ENCODE data around the gene UBE2K. TPM values are rescaled to one million over a fixed set of nuclear protein-coding genes. Genes with fewer than 3 reads are reported as not detected.

Gene UBE2K
- total and polyA plus RNA-seq, 2 of the 13 experiments (the other 11 are each of a cell fraction or from before 2014, with no cell fraction given) = 36.2 to 81.0 TPM

- TF ChIP-seq, protein P1, sequence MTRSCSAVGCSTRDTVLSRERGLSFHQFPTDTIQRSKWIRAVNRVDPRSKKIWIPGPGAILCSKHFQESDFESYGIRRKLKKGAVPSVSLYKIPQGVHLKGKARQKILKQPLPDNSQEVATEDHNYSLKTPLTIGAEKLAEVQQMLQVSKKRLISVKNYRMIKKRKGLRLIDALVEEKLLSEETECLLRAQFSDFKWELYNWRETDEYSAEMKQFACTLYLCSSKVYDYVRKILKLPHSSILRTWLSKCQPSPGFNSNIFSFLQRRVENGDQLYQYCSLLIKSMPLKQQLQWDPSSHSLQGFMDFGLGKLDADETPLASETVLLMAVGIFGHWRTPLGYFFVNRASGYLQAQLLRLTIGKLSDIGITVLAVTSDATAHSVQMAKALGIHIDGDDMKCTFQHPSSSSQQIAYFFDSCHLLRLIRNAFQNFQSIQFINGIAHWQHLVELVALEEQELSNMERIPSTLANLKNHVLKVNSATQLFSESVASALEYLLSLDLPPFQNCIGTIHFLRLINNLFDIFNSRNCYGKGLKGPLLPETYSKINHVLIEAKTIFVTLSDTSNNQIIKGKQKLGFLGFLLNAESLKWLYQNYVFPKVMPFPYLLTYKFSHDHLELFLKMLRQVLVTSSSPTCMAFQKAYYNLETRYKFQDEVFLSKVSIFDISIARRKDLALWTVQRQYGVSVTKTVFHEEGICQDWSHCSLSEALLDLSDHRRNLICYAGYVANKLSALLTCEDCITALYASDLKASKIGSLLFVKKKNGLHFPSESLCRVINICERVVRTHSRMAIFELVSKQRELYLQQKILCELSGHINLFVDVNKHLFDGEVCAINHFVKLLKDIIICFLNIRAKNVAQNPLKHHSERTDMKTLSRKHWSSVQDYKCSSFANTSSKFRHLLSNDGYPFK (CRISPR knock-in tag; IDR thresholded peaks at IDR 0.05; ENCODE audit: borderline replicate concordance) = no peak
- TF ChIP-seq ARID4A (CRISPR knock-in tag; IDR thresholded peaks at IDR 0.05; ENCODE audit: borderline replicate concordance) (no peak; the same call in 1 of the 2 replicates), NFIC (IDR thresholded peaks at IDR 0.05; ENCODE audit: low read length) (peak; percentile 61), ZFP1 (CRISPR knock-in tag; IDR thresholded peaks at IDR 0.05) (0 out of 2 replicates have a peak, but pooled peaks have one; percentile 44), MED13 (CRISPR knock-in tag; IDR thresholded peaks at IDR 0.05) (no peak), U2AF2 (IDR thresholded peaks at IDR 0.05; ENCODE audit: low read depth, low read length) (no peak), RORA (CRISPR knock-in tag; IDR thresholded peaks at IDR 0.05) (no peak), KMT2A (CRISPR knock-in tag; IDR thresholded peaks at IDR 0.05) (no peak), ARID5B (CRISPR knock-in tag; IDR thresholded peaks at IDR 0.05) (peak; percentile 79), KLF12 (CRISPR knock-in tag; IDR thresholded peaks at IDR 0.05; ENCODE audit: borderline replicate concordance) (no peak), ZBTB38 (CRISPR knock-in tag; IDR thresholded peaks at IDR 0.05) (no peak), NCOR1 (IDR thresholded peaks at IDR 0.05; ENCODE audit: borderline replicate concordance, low read length) (peak; percentile 82; the same call in 1 of the 2 replicates), ADNP (CRISPR knock-in tag; IDR thresholded peaks at IDR 0.05) (no peak)
- TF ChIP-seq, protein P2, sequence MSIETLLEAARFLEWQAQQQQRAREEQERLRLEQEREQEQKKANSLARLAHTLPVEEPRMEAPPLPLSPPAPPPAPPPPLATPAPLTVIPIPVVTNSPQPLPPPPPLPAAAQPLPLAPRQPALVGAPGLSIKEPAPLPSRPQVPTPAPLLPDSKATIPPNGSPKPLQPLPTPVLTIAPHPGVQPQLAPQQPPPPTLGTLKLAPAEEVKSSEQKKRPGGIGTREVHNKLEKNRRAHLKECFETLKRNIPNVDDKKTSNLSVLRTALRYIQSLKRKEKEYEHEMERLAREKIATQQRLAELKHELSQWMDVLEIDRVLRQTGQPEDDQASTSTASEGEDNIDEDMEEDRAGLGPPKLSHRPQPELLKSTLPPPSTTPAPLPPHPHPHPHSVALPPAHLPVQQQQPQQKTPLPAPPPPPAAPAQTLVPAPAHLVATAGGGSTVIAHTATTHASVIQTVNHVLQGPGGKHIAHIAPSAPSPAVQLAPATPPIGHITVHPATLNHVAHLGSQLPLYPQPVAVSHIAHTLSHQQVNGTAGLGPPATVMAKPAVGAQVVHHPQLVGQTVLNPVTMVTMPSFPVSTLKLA (IDR thresholded peaks at IDR 0.05) = no peak
- TF ChIP-seq, protein P3, sequence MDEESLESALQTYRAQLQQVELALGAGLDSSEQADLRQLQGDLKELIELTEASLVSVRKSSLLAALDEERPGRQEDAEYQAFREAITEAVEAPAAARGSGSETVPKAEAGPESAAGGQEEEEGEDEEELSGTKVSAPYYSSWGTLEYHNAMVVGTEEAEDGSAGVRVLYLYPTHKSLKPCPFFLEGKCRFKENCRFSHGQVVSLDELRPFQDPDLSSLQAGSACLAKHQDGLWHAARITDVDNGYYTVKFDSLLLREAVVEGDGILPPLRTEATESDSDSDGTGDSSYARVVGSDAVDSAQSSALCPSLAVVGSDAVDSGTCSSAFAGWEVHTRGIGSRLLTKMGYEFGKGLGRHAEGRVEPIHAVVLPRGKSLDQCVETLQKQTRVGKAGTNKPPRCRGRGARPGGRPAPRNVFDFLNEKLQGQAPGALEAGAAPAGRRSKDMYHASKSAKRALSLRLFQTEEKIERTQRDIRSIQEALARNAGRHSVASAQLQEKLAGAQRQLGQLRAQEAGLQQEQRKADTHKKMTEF (CRISPR knock-in tag; IDR thresholded peaks at IDR 0.05) = 0 out of 2 replicates have a peak, but pooled peaks have one; percentile 32
These were observed 48.2 kb upstream of the UBE2K start (continued) for GRCh38 chr4:39649639-39650265.

All from HepG2 (cell line).